OCI-LY1 (cell line): ENCODE measurements around the gene FKBP6.

Experiments
- H2AFZ ChIP-seq: fragments of 200-600 bp; sonication (generic), shearing (Covaris generic); 2 replicates; pipeline ENCODE4 v1.6.0; 2014; ENCODE audit warnings: antibody characterized with exemption, mild to moderate bottlenecking, low read length
- H3F3A ChIP-seq: fragments of 200-600 bp; sonication (generic), shearing (Covaris generic); 2 replicates; pipeline ENCODE4 v1.6.0; 2014; ENCODE audit warnings: mild to moderate bottlenecking, antibody characterized with exemption, low read length, moderate library complexity; ENCODE audit not compliant: insufficient read depth
- H3K27ac ChIP-seq: fragments of 200-600 bp; sonication (generic); 2 replicates; pipeline ENCODE4 v1.5.1; 2014; ENCODE audit warnings: low read length, mixed run types, mild to moderate bottlenecking, low read depth; ENCODE audit not compliant: poor library complexity, severe bottlenecking
- H3K27me3 ChIP-seq: fragments of 200-600 bp; sonication (generic); 2 replicates; pipeline ENCODE4 v1.6.0; 2014; ENCODE audit warnings: antibody characterized with exemption, mild to moderate bottlenecking, low read length, moderate library complexity; ENCODE audit not compliant: insufficient read depth
- H3K36me3 ChIP-seq: fragments of 200-600 bp; sonication (generic); 2 replicates; pipeline ENCODE4 v1.6.1; 2014; ENCODE audit warnings: mild to moderate bottlenecking, antibody characterized with exemption, low read length, moderate library complexity, mixed read lengths; ENCODE audit not compliant: insufficient read depth
- H3K4me1 ChIP-seq: fragments of 200-600 bp; sonication (generic); 2 replicates; pipeline ENCODE4 v1.5.1; 2014; ENCODE audit warnings: mild to moderate bottlenecking, low read length, moderate library complexity; ENCODE audit not compliant: insufficient read depth, severe bottlenecking
- H3K4me2 ChIP-seq: fragments of 200-600 bp; sonication (generic), shearing (Covaris generic); 2 replicates; pipeline ENCODE4 v1.6.1; 2014; ENCODE audit warnings: low read length
- H3K4me3 ChIP-seq: fragments of 200-600 bp; sonication (generic); 2 replicates; pipeline ENCODE4 v1.5.1; 2014; ENCODE audit warnings: low read length, low read depth, mild to moderate bottlenecking, mixed read lengths; ENCODE audit not compliant: poor library complexity, severe bottlenecking
- H3K79me2 ChIP-seq: fragments of 200-600 bp; shearing (Covaris generic); 2 replicates; pipeline ENCODE4 v1.6.1; 2016; ENCODE audit warnings: mixed run types, low read length, mixed read lengths; ENCODE audit not compliant: insufficient read depth
- H3K9ac ChIP-seq: fragments of 200-600 bp; sonication (generic), shearing (Covaris generic); 2 replicates; pipeline ENCODE4 v1.6.1; 2014; ENCODE audit warnings: mild to moderate bottlenecking, low read length, mixed read lengths
- H3K9me2 ChIP-seq: fragments of 200-600 bp; sonication (generic), shearing (Covaris generic); 2 replicates; pipeline ENCODE4 v1.6.1; 2014; ENCODE audit warnings: low read depth, mild to moderate bottlenecking, low read length, mixed read lengths
- H3K9me3 ChIP-seq: fragments of 200-600 bp; shearing (Covaris generic); 2 replicates; pipeline ENCODE4 v1.6.1; 2014; ENCODE audit warnings: low read length, mixed read lengths
- H4K20me1 ChIP-seq: fragments of 200-600 bp; sonication (generic), shearing (Covaris generic); 2 replicates; pipeline ENCODE4 v1.6.0; 2016; ENCODE audit warnings: mild to moderate bottlenecking, low read length; ENCODE audit not compliant: insufficient read depth
- EZH2 ChIP-seq: fragments of 200-600 bp; sonication (generic), shearing (Covaris generic); IDR thresholded peaks from 2 replicates; pipeline ENCODE4 v1.8.0; 2017; ENCODE audit warnings: borderline replicate concordance, mixed run types, mild to moderate bottlenecking, antibody characterized with exemption, low read length, moderate library complexity, mixed read lengths
- TF ChIP-seq, protein P1 (sequence below): fragments of 200-600 bp; sonication (generic), shearing (Covaris generic); IDR thresholded peaks from 2 replicates; pipeline ENCODE4 v1.5.1; 2017; ENCODE audit warnings: mild to moderate bottlenecking, antibody characterized with exemption, low read length, moderate library complexity, mixed read lengths

FKBP6 gene

DNA sequence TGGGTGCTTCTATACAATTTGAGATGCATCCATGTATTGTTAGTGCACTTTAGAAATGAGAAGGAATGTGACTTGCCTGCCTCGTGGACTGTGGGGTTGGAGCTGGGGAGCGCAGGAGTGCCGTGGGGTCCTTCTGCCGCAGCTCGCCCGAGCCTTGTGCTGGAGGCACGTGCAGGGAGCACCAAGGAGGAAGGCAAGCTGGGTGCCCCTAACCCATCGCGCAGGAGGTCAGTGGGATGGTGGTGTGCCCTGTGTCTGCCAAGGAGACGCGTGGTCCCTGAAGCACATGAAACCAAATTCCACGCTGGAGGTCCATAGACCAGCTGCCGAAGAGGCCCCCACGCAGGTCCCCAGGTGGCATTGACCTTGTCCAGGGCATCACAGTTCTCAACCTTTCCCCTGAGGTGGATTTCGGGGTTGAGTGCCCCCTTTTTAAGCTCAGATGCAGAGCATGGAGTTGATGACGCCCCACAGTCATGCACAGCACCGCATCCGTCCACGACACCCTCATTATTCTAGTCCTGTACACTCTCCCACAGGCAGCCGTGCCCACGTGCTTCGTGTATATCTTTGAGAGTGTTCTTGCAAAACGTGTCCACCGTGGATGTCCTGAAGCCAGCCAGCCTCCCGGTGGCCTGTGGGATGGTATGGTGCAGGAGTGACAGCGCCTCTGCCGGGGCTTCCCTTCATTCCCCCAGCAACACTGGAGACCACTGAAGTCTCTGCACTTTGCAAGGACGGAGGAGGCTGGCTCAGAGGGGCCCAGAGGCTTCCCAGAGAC, 35.5 kb downstream of the FKBP6 start:
- H3F3A ChIP-seq = no peaks in the 10 kb centered on the region
- no peak overlapping the region for H3K4me3 ChIP-seq
- no peaks in the 10 kb centered on the region for H3K79me2 ChIP-seq
- H2AFZ ChIP-seq = no peak overlapping the region
- H3K9ac ChIP-seq = no peak overlapping the region
- H4K20me1 ChIP-seq = no peaks in the 10 kb centered on the region
- H3K36me3 ChIP-seq = no peaks in the 10 kb centered on the region
- no peak overlapping the region for H3K27ac ChIP-seq
- TF ChIP-seq, protein P1, sequence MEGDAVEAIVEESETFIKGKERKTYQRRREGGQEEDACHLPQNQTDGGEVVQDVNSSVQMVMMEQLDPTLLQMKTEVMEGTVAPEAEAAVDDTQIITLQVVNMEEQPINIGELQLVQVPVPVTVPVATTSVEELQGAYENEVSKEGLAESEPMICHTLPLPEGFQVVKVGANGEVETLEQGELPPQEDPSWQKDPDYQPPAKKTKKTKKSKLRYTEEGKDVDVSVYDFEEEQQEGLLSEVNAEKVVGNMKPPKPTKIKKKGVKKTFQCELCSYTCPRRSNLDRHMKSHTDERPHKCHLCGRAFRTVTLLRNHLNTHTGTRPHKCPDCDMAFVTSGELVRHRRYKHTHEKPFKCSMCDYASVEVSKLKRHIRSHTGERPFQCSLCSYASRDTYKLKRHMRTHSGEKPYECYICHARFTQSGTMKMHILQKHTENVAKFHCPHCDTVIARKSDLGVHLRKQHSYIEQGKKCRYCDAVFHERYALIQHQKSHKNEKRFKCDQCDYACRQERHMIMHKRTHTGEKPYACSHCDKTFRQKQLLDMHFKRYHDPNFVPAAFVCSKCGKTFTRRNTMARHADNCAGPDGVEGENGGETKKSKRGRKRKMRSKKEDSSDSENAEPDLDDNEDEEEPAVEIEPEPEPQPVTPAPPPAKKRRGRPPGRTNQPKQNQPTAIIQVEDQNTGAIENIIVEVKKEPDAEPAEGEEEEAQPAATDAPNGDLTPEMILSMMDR = no peak
- TF ChIP-seq EZH2 = no peak
- H3K4me2 ChIP-seq = no peak overlapping the region
- no peaks in the 10 kb centered on the region for H3K9me2 ChIP-seq
- H3K27me3 ChIP-seq = peaks cover 29% of the 10 kb centered on the region; the same call in 1 of the 2 replicates
- peaks cover 2% of the 10 kb centered on the region for H3K4me1 ChIP-seq
- H3K9me3 ChIP-seq = no peaks in the 10 kb centered on the region

DNA sequence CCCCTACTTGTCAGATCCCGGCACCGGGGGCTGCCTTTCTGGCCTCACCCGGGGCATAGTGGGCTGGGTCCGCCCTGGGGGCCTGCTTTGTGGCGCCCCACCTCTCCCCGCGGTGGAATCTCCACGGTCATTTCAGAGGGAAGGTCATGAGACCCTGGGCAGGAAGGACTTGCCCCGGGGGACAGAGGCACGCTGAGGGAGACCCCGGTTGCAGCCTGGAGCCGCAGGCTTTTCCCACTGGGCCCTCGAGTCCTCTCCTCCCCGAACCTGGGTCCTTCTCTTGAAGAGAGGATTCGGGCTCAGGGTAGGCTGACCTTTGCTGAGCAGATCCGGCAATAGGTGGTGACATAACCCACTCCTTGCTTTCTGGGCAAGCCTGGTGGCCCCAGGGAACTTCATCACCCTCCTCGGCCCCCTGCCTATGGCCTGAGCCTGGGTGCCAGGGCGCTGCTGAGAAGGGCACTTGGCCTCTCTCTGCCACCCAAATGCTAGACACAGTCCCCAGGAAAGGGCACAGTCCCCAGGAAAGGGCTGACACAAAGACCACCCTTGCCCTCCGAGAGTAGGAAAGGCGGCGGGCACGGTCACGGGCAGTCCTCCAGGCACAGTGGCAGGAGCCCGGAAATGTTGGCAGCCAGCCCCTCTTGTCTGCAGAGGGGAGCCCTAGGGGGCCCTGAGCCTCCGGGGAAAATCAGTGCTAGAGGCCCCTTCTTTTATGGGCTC, 36.2 kb downstream of the FKBP6 start:
- Histone ChIP-seq H3K4me3 (no peak overlapping the region), H3K4me2 (no peak overlapping the region), H4K20me1 (no peaks in the 10 kb centered on the region), H2AFZ (no peak overlapping the region), H3K79me2 (no peaks in the 10 kb centered on the region), H3K9me2 (no peaks in the 10 kb centered on the region), H3K4me1 (no peaks in the 10 kb centered on the region), H3K36me3 (no peaks in the 10 kb centered on the region), H3F3A (no peaks in the 10 kb centered on the region), H3K9ac (no peak overlapping the region), H3K27ac (no peak overlapping the region), H3K9me3 (no peaks in the 10 kb centered on the region), H3K27me3 (peaks cover 27% of the 10 kb centered on the region; the same call in 1 of the 2 replicates)
- TF ChIP-seq EZH2 = no peak
- TF ChIP-seq, protein P1 = no peak

DNA sequence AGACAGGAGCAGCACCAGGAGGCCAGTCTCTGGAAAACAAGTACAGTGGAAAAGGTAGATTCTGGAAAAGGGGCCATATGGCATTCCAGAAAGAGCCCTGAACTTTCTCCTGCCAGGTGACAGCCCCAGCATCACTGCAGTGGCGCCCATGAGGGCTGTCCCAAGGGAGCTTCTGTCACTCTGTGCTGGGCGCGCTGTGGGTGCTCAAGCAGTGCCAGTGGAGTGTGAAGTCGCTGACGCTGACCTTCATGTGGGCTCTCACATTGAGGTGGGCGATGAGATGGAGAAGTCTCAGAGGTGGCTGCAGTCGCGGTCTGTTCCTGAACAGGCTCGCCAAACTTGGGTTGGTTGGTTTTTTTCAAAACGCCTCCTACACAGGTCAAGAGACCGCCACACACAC, 38.2 kb downstream of the FKBP6 start:
- Histone ChIP-seq H3K4me2 (no peak overlapping the region), H3F3A (no peaks in the 10 kb centered on the region), H3K27me3 (peaks cover 17% of the 10 kb centered on the region; the same call in 1 of the 2 replicates), H3K79me2 (no peaks in the 10 kb centered on the region), H3K36me3 (no peaks in the 10 kb centered on the region), H4K20me1 (no peaks in the 10 kb centered on the region), H3K4me1 (no peaks in the 10 kb centered on the region), H2AFZ (no peak overlapping the region), H3K27ac (no peak overlapping the region), H3K9me3 (no peaks in the 10 kb centered on the region), H3K4me3 (no peak overlapping the region), H3K9ac (no peak overlapping the region), H3K9me2 (no peaks in the 10 kb centered on the region)
- no peak for TF ChIP-seq EZH2
- TF ChIP-seq, protein P1 = no peak
